HL-60 (cell line): ENCODE measurements around the gene TJP2.

Experiments
- DNase-seq, 2 experiments: peaks; one replicate each; pipeline ENCODE4 v3.0.0-alpha.2; 2010 to 2020; ENCODE audit warnings: low read depth in 1 of 2, low spot score in 1 of 2
- H3K27ac ChIP-seq: fragments of 250-450 bp; sonication (Bioruptor Pico); replicated peaks from 2 replicates; pipeline ENCODE4 v1.5.1; 2020; ENCODE audit warnings: mild to moderate bottlenecking, moderate library complexity
- H3K27me3 ChIP-seq: fragments of 250-450 bp; sonication (Bioruptor Pico); 2 replicates; pipeline ENCODE4 v1.5.1; 2021; ENCODE audit warnings: mild to moderate bottlenecking, moderate library complexity; ENCODE audit not compliant: insufficient read depth, poor library complexity, severe bottlenecking
- H3K4me3 ChIP-seq: replicated peaks from 2 replicates; pipeline ENCODE4 v1.5.1; 2011; ENCODE audit warnings: mild to moderate bottlenecking, control low read depth, low read length; ENCODE audit not compliant: insufficient read depth
- CTCF ChIP-seq: IDR thresholded peaks from one replicate; pipeline ENCODE4 v1.5.1; 2011; ENCODE audit warnings: low read length, control low read depth, inconsistent platforms; ENCODE audit not compliant: insufficient read depth
- GABPA ChIP-seq: IDR thresholded peaks from 2 replicates; pipeline ENCODE4 v1.6.1; 2012; ENCODE audit warnings: low read depth
- POLR2AphosphoS5 ChIP-seq: IDR thresholded peaks from 2 replicates; pipeline ENCODE4 v1.6.1; 2012; ENCODE audit warnings: low read depth
- REST ChIP-seq: IDR thresholded peaks from 2 replicates; pipeline ENCODE4 v1.6.1; 2012; ENCODE audit warnings: low read depth; ENCODE audit not compliant: insufficient replicate concordance
- SPI1 ChIP-seq: IDR thresholded peaks from 2 replicates; pipeline ENCODE4 v1.6.1; 2012; ENCODE audit warnings: low read depth, mild to moderate bottlenecking, borderline replicate concordance

TJP2 gene

GRCh38 chr9:69258551-69258950 is 84.5 kb downstream of the TJP2 start:
- TF ChIP-seq SPI1 (no peak), GABPA (no peak), POLR2AphosphoS5 (no peak), CTCF (no peak), REST (no peak)
- Histone ChIP-seq H3K4me3 (no peak overlapping the region), H3K27ac (no peak overlapping the region), H3K27me3 (no peaks in the 10 kb centered on the region)
- no peak for DNase-seq

GRCh38 chr9:69260161-69260560 is 86.1 kb downstream of the TJP2 start:
- Histone ChIP-seq H3K27ac (no peak overlapping the region), H3K4me3 (no peak overlapping the region), H3K27me3 (no peaks in the 10 kb centered on the region)
- no peak for TF ChIP-seq CTCF
- TF ChIP-seq GABPA, result no peak
- no peak for TF ChIP-seq SPI1
- TF ChIP-seq POLR2AphosphoS5, result no peak
- TF ChIP-seq REST, result no peak
- no peak for DNase-seq

DNA sequence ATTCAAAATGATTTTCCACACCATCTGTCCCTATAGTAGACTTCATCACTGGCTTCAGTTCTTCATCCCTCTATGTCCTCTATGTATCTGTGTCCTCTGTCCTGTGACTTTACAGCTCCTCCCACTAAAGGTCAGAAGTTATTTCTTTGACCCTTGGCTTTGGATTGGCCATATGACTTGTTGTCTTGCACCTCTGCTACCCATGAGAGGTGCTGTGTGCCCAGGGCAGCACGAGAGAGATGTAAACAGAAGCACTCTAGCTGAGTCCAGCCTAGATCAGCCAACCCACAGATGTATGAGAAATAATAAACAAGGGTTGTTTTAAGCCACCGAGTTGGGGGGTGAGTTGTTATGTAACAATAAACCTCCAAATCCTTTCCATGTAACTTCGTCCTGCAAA is 87.6 kb downstream of the TJP2 start:
- Histone ChIP-seq H3K4me3 (no peak overlapping the region), H3K27ac (no peak overlapping the region), H3K27me3 (no peaks in the 10 kb centered on the region)
- TF ChIP-seq SPI1 (no peak), REST (no peak), POLR2AphosphoS5 (no peak), CTCF (no peak), GABPA (no peak)
- DNase-seq, result no peak
